Anterior cingulate cortex (tissue), 58 donors: ENCODE results near the gene DERA.
"Not testable (repeated sequence)": the region's sequence is repeated elsewhere in the genome, so short reads cannot be mapped to it uniquely, and the experiment has no call there.

ENCODE experiments used
- DNase-seq, 58 donors: peaks; one replicate each; lab custom pipeline; 2025; lab: John Stamatoyannopoulos, UW

Gene DERA

DNA sequence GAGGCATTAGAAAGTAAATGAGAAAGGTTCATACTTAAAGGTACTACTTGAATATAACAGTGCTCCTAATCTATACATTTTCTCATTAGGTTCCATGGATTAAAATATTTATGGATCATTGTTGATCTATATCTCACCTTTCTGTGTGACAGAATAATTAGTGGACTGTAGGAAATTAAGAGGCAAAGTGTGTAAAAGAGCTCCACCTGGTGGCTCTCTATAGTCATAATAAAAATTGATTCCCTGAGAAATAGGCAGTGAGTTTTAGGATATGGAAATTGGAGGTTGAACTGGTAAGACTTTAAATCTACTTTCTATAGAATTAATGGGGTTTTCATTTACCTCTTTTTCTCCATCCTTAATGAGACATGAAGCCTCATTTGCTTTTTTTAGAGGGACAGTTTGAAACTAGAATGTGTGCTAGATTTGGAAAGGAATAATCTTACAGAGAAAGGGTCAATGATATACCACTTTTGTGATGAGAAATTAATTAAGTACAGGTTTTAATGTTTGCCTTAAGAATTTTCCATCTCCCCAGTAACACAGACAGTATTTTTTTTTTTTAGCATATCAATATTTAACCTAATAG, 11.8 kb upstream of the DERA start:
- DNase-seq, result peak in 1 of 58 donors; percentile 2

DNA sequence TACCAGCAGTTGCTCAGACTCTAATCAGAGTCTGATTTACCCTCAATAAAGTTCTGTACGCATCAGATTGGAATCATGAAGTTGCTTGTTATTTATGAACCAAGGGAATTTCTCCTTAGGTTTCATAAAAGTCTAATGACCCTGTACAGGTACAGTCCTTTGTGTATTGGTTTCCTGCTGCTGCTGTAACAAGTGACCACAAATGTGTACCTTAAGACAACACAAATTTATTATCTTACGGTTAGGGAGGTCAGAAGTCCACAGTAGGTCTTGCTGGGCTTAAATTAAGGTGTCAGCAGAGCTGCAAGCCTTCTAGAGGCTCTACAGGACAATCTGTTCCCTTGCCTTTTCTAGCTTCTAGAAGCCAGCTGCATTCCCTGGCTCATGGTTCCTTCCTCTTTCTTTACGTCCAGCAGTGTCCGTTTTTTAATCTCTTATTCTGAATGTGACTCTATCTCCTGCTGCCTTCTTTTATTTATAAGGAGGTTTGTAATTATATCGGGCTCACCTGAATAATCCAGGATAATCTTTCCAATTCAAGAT, 6.7 kb upstream of the DERA start:
- DNase-seq, result no peak

DNA sequence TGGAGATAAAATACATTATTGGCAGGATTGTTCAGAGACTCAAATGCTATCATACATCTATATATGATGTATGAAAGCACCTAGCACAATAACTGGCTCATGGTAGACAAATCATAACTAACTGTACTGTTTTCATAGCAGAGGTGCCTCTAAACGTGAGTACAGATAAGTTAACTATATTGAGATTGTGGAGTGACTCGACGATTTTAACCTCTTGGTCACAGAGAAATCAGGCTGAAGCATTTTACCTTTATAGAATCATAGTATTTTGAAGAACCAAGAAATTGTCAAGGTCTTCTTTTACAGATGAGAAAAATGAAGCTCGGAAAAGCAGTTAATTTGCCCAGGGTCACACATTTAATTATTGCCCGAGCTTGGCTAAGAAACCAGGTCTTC, 666 bp upstream of the DERA start:
- no peak for DNase-seq

DNA sequence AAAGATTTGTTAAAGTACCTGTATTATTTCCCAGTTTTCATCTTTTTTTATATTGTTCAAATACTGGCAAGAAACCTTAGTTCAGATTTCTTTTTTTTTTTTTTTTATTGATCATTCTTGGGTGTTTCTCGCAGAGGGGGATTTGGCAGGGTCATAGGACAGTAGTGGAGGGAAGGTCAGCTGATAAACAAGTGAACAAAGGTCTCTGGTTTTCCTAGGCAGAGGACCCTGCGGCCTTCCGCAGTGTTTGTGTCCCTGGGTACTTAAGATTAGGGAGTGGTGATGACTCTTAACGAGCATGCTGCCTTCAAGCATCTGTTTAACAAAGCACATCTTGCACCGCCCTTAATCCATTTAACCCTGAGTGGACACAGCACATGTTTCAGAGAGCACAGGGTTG, 799 bp downstream of the DERA start:
- DNase-seq, result not testable (repeated sequence)

DNA sequence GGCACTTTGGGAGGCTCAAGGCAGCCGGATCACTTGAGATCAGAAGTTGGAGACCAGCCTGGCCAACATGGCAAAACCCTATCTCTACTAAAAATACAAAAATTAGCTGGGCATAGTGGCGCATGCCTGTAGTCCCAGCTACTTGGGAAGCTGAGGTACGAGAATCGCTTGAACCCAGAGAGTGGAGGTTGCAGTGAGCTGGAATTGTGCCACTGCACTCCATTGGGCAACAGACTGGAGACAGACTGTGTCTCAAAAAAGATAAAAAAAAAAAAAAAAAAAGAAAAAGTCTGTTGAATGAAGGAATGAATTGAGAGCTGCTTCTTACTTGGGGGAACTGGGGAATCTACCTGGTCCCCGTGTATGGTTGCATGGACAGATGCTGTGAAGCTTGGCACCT, 3.0 kb downstream of the DERA start:
- not testable (repeated sequence) for DNase-seq

DNA sequence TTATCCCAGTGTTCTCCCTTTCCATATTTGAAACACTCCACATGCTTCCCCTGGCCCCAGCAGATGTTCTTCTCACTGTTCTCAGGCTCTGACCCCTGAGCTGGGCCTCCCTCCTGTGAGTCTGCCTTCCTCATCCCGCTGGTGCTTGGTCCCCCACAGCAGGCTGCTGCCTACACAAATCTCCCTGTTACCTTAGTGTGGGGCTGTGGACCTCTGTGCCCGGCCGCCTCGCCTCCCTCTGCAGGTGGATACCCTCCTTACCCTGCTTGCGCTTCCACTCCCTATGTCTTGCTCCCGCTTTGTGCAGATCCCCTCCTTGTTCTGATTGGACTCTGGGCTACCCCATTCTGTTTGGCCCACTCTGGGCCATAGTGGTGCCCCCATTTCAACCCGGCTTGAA, 6.9 kb downstream of the DERA start:
- DNase-seq, result no peak

DNA sequence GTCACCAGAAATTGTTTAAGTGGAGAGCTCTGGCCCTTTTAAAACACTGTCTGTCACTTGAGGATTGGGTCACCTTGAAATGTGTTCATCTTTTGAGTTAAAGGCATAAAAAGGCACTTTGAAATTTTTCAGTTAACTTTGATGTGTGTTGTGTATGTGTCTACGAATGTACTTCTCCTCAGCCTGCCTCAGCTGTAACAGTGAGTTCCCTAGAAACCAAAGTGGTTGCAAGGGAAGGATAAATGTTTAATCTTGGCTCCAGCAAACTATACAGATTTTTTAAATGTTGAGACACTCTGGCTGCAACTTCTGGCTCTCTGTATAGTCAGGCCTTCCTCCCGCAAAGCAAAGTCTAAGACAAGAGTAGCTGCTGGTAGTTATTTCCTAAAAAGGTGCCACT, 8.3 kb downstream of the DERA start:
- peak in 1 of 58 donors; percentile 35 for DNase-seq

DNA sequence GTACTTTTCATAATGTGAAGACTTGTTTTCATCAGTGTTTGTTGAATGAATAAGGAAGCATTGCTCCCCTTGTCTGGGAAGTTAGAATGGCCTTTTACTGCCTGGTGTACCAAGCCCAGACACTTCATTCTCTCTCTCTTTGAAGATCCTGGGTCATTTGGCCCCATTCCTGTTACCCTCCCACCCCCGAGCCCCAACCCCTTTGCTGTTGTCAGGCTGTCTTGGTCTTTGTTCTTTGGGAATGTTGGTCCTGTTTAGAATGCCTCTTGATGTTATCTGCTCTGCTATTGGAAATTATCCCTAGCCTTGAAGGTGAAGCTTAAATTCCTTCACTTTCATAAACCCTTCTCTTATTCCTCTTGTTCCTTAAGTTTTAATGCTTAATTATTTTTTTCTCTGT, 13.8 kb downstream of the DERA start:
- no peak for DNase-seq

DNA sequence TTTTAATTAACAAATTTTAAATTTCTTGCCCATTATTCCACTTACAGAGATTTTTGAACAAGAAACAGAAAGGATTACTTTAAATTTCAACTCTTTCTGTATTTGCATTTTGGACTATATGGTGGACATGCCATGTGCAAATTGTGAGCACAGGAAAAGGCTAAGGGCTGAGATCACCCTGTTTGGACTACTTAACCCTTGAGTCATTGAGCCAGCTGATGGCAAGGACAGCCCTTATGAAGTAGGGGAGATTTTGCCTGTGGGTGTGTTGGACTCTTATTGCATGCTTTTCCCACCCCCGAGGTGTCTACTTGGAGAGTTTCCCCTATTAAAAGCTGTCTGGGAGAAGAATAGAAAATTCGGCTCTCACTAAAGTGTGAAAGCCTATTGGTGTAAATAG, 17.2 kb downstream of the DERA start:
- no peak for DNase-seq

DNA sequence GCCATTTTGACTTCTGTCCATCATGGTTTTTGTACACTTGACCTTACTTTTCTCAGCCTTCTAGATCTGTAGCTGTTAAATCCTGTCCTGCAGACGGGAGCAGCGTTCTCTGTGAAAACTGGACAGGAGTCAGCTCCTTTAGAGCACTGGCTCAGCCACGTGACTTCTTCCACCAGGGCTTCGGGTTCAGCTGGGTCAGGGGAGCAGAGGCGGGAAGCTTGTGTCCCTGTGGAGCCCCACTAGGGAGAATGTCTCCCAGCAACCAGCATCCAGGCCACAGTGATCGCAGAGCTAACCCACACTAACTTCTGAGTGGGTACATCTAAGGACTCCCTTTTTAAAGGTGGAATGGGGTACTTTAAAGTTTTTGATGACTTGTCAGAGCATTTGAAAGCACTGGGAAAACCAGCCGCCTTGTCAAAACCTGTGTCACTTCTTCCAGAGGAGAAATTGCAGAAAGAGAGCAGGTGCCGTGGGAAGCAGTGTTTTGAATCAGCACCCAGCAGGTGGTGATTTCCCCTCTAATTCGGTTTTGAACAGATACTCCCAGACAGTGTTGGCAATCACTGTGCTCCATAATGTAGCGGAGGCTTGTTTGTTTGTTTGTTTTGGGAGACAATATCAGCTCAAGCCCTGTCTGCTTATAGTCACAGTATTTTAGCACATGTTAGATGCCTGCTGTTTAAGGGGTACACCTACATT, 17.9 kb downstream of the DERA start:
- DNase-seq, result peak in 11 of 58 donors; percentile 2 to 41 (median 9)

DNA sequence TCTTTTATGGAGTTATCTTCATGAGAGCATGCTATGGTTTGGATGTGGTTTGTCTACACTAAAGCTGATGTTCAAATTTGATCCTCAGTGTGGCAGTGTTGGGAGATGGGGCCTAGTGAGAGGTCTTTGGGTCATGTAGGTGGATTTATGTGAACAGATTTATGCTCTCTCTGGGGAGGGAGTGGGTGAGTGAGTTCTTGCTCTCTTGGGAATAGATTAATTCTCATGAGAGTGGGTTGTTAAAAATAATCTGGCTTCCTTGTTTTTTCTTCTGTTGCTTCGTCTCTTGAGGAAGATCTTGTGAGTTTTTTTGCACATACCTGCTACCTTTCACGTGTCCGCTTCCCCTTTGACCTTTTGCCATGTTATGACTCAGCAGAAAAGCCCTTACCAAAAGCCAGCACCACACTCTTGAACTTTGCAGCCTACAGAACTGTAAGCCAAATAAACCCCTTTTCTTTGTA, 20.5 kb downstream of the DERA start:
- no peak for DNase-seq

DNA sequence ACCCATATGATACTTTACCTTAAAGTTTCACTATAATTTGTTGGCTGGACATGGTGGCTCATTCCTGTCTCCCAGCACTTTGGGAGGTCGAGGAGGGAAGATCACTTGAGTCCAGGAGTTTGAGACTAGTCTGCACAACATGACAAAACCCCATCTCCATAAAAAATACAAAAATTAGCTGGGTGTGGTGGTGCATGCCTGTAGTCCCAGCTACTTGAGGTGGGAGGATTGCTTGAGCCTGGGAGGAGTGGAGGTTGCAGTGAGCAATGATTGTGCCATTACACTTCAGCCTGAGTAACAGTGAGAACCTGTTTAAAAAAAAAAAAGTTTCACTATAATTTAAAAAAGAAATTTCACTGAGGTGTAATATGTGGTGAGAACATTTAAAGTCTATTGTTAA, 21.2 kb downstream of the DERA start:
- DNase-seq, result no peak

DNA sequence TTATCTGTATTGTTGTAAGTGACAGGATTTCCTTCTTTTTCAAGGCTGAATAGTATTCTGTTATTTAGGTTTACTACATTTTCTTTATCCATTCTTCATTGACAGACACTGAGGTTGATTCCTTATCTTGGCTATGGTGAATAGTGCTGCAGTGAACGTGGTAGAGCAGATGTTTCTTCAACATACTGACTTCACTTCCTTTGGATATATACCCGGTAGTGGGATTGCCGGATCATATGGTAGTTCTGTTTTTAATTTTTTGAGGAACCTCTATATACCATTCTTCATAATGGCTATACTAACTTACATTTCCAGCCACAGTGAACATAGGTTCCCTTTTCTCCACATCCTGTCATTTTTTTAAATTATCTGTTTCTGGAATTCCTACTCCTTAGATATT, 21.8 kb downstream of the DERA start:
- DNase-seq, result no peak

DNA sequence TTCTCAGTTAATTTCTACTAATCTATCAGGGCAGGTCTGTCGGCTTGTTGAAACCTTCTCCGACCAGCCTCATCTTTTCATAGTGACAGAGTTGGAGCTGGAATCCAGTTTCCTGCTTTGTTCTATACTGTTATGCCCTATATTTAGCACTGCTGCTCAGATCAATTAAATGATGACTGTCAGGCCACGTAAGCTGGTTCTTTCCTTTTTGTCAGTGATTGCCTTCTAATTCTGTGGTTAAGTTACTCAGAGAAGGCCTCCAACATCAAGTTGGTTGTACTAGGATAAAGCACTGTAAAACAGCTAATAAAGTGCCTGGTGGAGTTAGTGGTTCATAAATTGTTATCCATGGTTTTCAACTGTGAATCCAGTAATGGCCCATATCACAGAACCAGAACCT, 22.6 kb downstream of the DERA start:
- DNase-seq, result no peak

DNA sequence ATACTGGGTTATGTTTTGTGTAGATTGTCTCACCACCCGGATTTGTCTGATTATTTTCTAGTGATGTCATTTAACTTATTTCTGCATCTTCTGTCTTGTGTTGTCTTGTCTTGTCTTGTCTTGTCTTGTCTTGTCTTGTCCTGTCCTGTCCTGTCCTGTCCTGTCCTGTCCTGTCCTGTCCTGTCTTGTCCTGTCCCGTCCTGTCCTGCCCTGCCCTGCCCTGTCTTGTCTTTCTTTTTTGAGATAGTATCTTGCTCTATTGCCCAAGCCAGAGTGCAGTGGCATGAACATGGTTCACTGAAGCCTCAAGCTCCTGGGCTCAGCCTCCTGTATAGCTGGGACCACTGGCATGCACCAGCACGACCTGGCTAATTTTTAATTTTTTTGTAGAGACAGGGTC, 25.6 kb downstream of the DERA start:
- DNase-seq, result no peak

DNA sequence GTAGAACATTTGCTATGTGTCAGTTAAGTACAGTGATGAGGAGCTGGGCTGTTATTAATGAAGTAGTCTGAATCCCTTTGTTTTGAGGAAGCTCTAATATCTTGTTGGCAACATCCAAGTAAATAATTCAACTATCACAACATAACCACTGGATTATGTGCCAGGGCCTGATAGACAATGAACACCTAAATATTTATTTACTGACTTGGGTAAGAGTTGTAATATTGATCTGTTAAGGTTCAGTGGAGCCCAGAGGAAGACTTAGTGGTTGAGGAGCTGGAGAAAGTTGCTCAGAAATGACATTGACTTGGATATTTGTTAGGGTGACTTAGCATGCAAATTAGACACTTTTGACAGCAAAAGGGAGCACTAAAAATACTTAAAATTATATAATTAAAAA, 26.8 kb downstream of the DERA start:
- no peak for DNase-seq

DNA sequence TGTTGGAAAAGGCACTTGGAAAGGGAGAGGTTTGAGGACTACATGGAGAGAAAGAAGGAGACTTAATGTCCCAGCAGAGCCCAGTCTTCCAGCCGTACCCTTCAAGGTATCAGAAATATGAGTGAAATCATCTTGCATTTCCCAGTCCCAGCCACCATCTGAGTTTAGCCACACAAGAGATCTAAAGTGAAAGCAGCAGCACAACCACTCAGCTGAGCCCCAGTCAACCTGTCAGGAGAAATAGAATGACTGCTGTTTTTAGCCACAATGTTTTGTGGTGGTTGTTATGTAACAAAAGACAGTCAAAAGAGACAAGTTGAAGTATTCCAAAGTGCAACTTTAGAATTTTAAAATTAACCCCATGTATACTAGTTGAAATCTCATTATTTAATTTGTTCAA, 28.0 kb downstream of the DERA start:
- DNase-seq, result no peak

DNA sequence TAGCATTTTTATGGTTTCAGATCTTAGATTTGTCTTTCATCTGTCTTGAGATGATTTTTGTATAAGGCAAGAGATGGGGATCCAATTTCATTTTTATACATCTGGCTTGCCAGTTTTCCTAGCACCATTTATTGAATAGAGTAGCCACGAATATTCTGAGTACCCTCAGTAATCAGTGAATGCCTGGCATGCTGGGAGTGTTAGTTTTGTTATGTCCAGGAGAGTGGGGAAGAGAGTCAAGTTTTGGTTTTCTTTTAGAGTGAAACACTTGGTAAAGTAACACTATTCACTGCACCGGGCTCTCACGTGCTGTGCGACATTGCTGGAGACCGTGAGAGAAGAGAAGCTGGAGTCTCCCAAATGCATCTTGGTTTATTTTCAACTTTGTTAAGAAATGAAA, 31.3 kb downstream of the DERA start:
- DNase-seq, result no peak

DNA sequence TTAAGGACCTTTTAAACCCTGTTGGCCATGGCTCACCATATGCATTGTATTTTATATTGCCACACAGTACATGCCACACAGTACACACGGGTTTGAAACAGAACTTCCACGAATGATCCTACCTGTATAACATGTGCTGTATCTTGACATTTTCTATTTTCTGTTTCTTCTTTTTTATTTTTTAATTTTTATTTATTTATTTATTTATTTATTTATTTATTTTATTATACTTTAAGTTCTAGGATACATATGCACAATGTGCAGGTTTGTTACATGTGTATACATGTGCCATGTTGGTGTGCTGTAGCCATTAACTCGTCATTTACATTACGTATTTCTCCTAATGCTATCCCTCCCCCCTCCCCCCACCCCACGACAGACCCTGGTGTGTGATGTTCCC, 32.4 kb downstream of the DERA start:
- DNase-seq, result not testable (repeated sequence)

DNA sequence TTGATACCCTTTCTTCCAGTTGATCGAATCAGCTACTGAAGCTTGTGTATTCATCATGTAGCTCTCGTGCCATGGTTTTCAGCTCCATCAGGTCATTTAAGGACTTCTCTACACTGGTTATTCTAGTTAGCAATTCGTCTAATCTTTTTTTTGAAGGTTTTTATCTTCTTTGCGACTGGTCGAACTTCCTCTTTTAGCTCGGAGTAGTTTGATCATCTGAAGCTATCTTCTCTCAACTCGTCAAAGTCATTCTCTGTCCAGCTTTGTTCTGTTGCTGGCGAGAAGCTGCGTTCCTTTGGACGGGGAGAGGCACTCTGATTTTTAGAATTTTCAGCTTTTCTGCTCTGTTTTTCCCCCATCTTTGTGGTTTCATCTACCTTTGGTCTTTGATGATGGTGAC, 37.3 kb downstream of the DERA start:
- DNase-seq, result not testable (repeated sequence)

DNA sequence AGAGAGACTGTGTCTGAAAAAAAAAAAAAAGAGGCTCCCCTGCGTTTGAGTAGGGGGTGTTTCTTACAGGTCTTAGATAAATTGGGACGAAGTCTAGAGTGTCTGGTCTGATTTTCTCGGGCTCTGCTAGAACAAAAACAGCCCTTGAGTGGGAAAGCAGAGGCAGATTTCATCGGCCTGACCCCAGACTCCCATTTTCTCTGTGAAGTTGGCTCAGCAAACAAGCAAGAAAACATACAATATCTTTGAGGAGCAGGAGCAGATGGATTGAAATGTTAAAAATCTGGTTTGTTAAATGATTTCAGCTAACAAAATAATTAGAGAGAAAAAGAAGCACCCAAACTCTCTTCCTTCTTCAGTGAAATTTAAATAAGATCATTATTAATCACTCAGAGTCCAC, 44.1 kb downstream of the DERA start:
- no peak for DNase-seq

DNA sequence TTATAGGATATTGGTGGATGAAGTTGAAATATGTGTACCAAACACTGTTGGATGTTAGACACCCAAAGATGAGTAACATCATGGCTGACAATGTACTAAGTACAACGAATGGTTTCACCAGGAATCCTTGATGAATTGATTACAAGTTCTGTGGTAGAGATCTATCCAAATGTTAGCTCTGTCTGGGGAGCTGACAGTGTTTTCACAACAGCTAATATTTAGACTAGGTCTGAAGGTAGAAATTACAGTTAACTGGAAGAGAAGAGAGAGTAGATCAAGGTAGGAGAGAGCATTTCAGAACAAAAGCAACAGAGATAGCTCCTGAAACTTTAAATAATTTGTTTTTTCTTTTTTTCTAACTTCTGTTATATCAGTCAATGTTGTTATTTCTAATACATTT, 44.9 kb downstream of the DERA start:
- no peak for DNase-seq
